SK-N-SH (cell line): ENCODE data around the gene TRRAP. TPM values are rescaled to one million over a fixed set of nuclear protein-coding genes. Genes with fewer than 3 reads are reported as not detected.

Source experiments
- CTCF ChIA-PET: fragments of 300-600, 350-600 bp; formaldehyde crosslinking; extraction: SDS; loops from one replicate; lab custom pipeline; 2021; lab: Yijun Ruan, JAX
- POLR2A ChIA-PET: fragments of 350-600 bp; sonication (Branson Sonifier 250); formaldehyde crosslinking; extraction: SDS; loops from one replicate; lab custom pipeline; 2020; ENCODE audit warnings: antibody characterized with exemption, inconsistent platforms; lab: Yijun Ruan, JAX
- DNase-seq: peaks from one replicate; pipeline ENCODE4 v3.0.0; 2012
- H2AFZ ChIP-seq: fragments of 200-600 bp; sonication (generic); 2 replicates; pipeline ENCODE4 v1.8.1; 2016; ENCODE audit warnings: antibody characterized with exemption, mild to moderate bottlenecking, low read depth
- H3F3A ChIP-seq: fragments of 200-600 bp; sonication (generic); replicated peaks from 2 replicates; pipeline ENCODE3; 2016; ENCODE audit warnings: antibody characterized with exemption, mild to moderate bottlenecking; ENCODE audit not compliant: insufficient read depth
- H3K27ac ChIP-seq, 2 experiments: fragments of 200-500 bp in 1 of 2; fragments of 200-600 bp in 1 of 2; sonication (Bioruptor generic) in 1 of 2; sonication (generic), shearing (Covaris generic) in 1 of 2; 2 replicates each; pipeline versions ENCODE4 v1.5.1 to v1.6.1; 2014 to 2016; ENCODE audit warnings: low read depth in 2 of 2, inconsistent platforms in 1 of 2, low read length in 1 of 2, mild to moderate bottlenecking in 1 of 2, mixed read lengths in 1 of 2
- H3K27me3 ChIP-seq: fragments of 200-600 bp; sonication (generic), shearing (Covaris generic); 2 replicates; pipeline ENCODE4 v1.6.1; 2016; ENCODE audit warnings: mixed run types; ENCODE audit not compliant: insufficient read depth
- H3K36me3 ChIP-seq, 2 experiments: fragments of 200-500 bp in 1 of 2; fragments of 200-600 bp in 1 of 2; sonication (Bioruptor generic) in 1 of 2; sonication (generic) in 1 of 2; replicated peaks in 1 of 2; 2 replicates each; pipeline versions ENCODE3 to v1.5.1; 2014 to 2016; ENCODE audit warnings: low read length in 1 of 2, mild to moderate bottlenecking in 1 of 2; ENCODE audit not compliant: insufficient read depth in 2 of 2, control insufficient read depth in 1 of 2
- H3K4me1 ChIP-seq, 2 experiments: fragments of 200-500 bp in 1 of 2; fragments of 200-600 bp in 1 of 2; sonication (Bioruptor generic) in 1 of 2; sonication (generic), shearing (Covaris generic) in 1 of 2; 2 replicates each; pipeline versions ENCODE4 v1.5.1 to v1.6.1; 2014 to 2016; ENCODE audit warnings: low read depth in 1 of 2, low read length in 1 of 2, mixed run types in 1 of 2; ENCODE audit not compliant: insufficient read depth in 2 of 2, control insufficient read depth in 1 of 2
- H3K4me2 ChIP-seq: fragments of 200-600 bp; sonication (generic), shearing (Covaris generic); 2 replicates; pipeline ENCODE4 v1.6.1; 2017; ENCODE audit warnings: mixed run types
- H3K4me3 ChIP-seq, 2 experiments: fragments of 200-500 bp in 1 of 2; fragments of 200-600 bp in 1 of 2; sonication (Bioruptor generic) in 1 of 2; sonication (generic), shearing (Covaris generic) in 1 of 2; 2 replicates each; pipeline versions ENCODE4 v1.5.1 to v1.8.1; 2014 to 2016; ENCODE audit warnings: low read depth in 2 of 2, inconsistent platforms in 1 of 2, low read length in 1 of 2, mild to moderate bottlenecking in 1 of 2, mixed read lengths in 1 of 2, moderate library complexity in 1 of 2
- H3K79me2 ChIP-seq: fragments of 200-600 bp; sonication (generic); 2 replicates; pipeline ENCODE4 v1.8.1; 2017; ENCODE audit warnings: mild to moderate bottlenecking; ENCODE audit not compliant: insufficient read depth
- H3K9ac ChIP-seq: fragments of 200-600 bp; sonication (generic); 2 replicates; pipeline ENCODE4 v1.6.1; 2017; ENCODE audit warnings: mixed run types
- H3K9me2 ChIP-seq: fragments of 200-600 bp; sonication (generic); 2 replicates; pipeline ENCODE4 v1.6.1; 2017; ENCODE audit warnings: mixed run types
- H3K9me3 ChIP-seq: fragments of 200-600 bp; sonication (generic); 2 replicates; pipeline ENCODE4 v1.6.1; 2017; ENCODE audit warnings: mixed run types, mild to moderate bottlenecking, moderate library complexity
- H4K20me1 ChIP-seq: fragments of 200-600 bp; sonication (generic); 2 replicates; pipeline ENCODE4 v1.6.1; 2017; ENCODE audit warnings: mild to moderate bottlenecking, mixed run types; ENCODE audit not compliant: insufficient read depth
- CHD2 ChIP-seq: fragments of 150-350 bp; IDR thresholded peaks from 2 replicates; pipeline ENCODE4 v1.6.1; 2018; ENCODE audit warnings: low read length; ENCODE audit not compliant: partially characterized antibody
- EP300 ChIP-seq, 2 experiments: IDR thresholded peaks; 2 replicates each; pipeline versions ENCODE4 v1.4.0 to v1.6.1; 2012; ENCODE audit warnings: borderline replicate concordance in 1 of 2, low read depth in 1 of 2, low read length in 1 of 2
- FOSL2 ChIP-seq: IDR thresholded peaks from 2 replicates; pipeline ENCODE4 v1.4.0; 2012; ENCODE audit warnings: low read depth, mild to moderate bottlenecking, moderate library complexity, borderline replicate concordance
- FOXJ3 ChIP-seq: sonication (generic); formaldehyde crosslinking; IDR thresholded peaks from 2 replicates; pipeline ENCODE4 v1.5.1; 2020; ENCODE audit warnings: mild to moderate bottlenecking, missing genetic modification reagents
- IRF3 ChIP-seq: fragments of 150-350 bp; IDR thresholded peaks from 2 replicates; pipeline ENCODE4 v1.6.1; 2016; ENCODE audit warnings: mild to moderate bottlenecking, low read depth, low read length
- NRF1 ChIP-seq: IDR thresholded peaks from 2 replicates; pipeline ENCODE4 v1.6.1; 2012; ENCODE audit warnings: low read depth, mild to moderate bottlenecking, low read length
- PBX3 ChIP-seq: IDR thresholded peaks from 2 replicates; pipeline ENCODE4; 2012
- POLR2AphosphoS5 ChIP-seq: IDR thresholded peaks from 2 replicates; pipeline ENCODE4 v1.6.1; 2012; ENCODE audit warnings: low read depth, low read length
- RCOR1 ChIP-seq: fragments of 150-350 bp; IDR thresholded peaks from 2 replicates; pipeline ENCODE4 v1.6.1; 2017; ENCODE audit warnings: antibody characterized with exemption, low read length
- RFX5 ChIP-seq: IDR thresholded peaks from 2 replicates; pipeline ENCODE4 v1.6.1; 2012; ENCODE audit warnings: mild to moderate bottlenecking, improper control_type of control experiment, low read length
- SIN3A ChIP-seq: IDR thresholded peaks from 2 replicates; pipeline ENCODE4 v1.6.1; 2012; ENCODE audit warnings: low read depth, mild to moderate bottlenecking, low read length, moderate library complexity, borderline replicate concordance
- SMC3 ChIP-seq: IDR thresholded peaks from 2 replicates; pipeline ENCODE4 v1.6.1; 2012; ENCODE audit warnings: low read depth, low read length, improper control_type of control experiment
- WGBS: methylation state at CpG from one replicate; pipeline ENCODE4 v1.1.6; 2017; ENCODE audit warnings: low lambda C conversion rate; 5-methylcytosine and 5-hydroxymethylcytosine counted together
- polyA plus RNA-seq, 3 experiments: library from polyadenylated mRNA; depleted of rRNA; stranded (reverse); fragments of >200 nt; gene quantifications; 2 replicates each; pipeline ENCODE4 v1.2.3, GENCODE V29; 2012

The TRRAP gene
- polyA plus RNA-seq, 1 of the 3 experiments (the other 2 are of a cell fraction): 24.9 TPM

GRCh38 chr7:98945852-98946251 lies 67.5 kb downstream of the TRRAP start:
- Histone ChIP-seq H3K27ac (no peak overlapping the region), H3K9me2 (no peaks in the 10 kb centered on the region), H3K27me3 (no peaks in the 10 kb centered on the region), H3K9ac (no peak overlapping the region), H3K4me2 (no peak overlapping the region), H3K9me3 (no peaks in the 10 kb centered on the region), H3K79me2 (peaks cover 23% of the 10 kb centered on the region; the same call in 1 of the 2 replicates)
- POLR2A ChIA-PET: no interaction called here
- CTCF ChIA-PET: interaction anchor here (1.0 to 1.6 kb wide), 3 partner anchors 11 to 525 kb away, joined by 3 to 5 read pairs (median 3); partner anchors contain the start of gene TRRAP
- TF ChIP-seq NRF1 (no peak), CHD2 (no peak), FOSL2 (no peak), SMC3 (no peak)
- TF ChIP-seq, all 33 proteins: peak for 0
- H3F3A ChIP-seq: no peaks in the 10 kb centered on the region
- peaks cover 82 to 85% of the 10 kb centered on the region in 2 experiments for H3K36me3 ChIP-seq
- no peaks in the 10 kb centered on the region for H3K4me1 ChIP-seq
- H3K4me3 ChIP-seq: no peak overlapping the region
- H4K20me1 ChIP-seq: peaks cover 13% of the 10 kb centered on the region
- no peak for DNase-seq
- 80% methylated on average over 7 of the region's 7 CpGs for WGBS
- no peak overlapping the region for H2AFZ ChIP-seq

- Histone ChIP-seq H3K9ac (no peak overlapping the region), H3K4me1 (no peaks in the 10 kb centered on the region), H4K20me1 (peaks cover 13% of the 10 kb centered on the region), H3K27me3 (no peaks in the 10 kb centered on the region), H3K4me3 (no peak overlapping the region), H3K27ac (no peak overlapping the region), H3F3A (no peaks in the 10 kb centered on the region), H3K36me3 (peaks cover 84% of the 10 kb centered on the region in 2 experiments), H3K4me2 (no peak overlapping the region), H3K9me3 (no peaks in the 10 kb centered on the region), H3K9me2 (no peaks in the 10 kb centered on the region), H2AFZ (no peak overlapping the region), H3K79me2 (peaks cover 23% of the 10 kb centered on the region; the same call in 1 of the 2 replicates)
- TF ChIP-seq SIN3A (no peak), PBX3 (no peak), IRF3 (no peak), RFX5 (no peak), POLR2AphosphoS5 (no peak), FOXJ3 (CRISPR knock-in tag) (no peak), RCOR1 (no peak), EP300 (IDR thresholded peaks at IDR 0.05; ENCODE audit: borderline replicate concordance in 1 of 2, low read depth in 1 of 2, low read length in 1 of 2) (no peak)
- no peak for DNase-seq
- ChIA-PET CTCF (interaction anchor here (1.0 to 1.6 kb wide), 3 partner anchors 11 to 525 kb away, joined by 3 to 5 read pairs (median 3); partner anchors contain the start of gene TRRAP), POLR2A (no interaction called here)
- WGBS: 90% methylated on average over 8 of the region's 8 CpGs
Measured at GRCh38 chr7:98946389-98946788, 68.1 kb downstream of the TRRAP start.
